Epithelial cell of proximal tubule (primary cell): ENCODE data around the gene CHTOP. TPM values are rescaled to one million over a fixed set of nuclear protein-coding genes. Genes with fewer than 3 reads are reported as not detected.

Experiments
- DNase-seq: peaks from one replicate; pipeline ENCODE4 v3.0.0-alpha.2; 2011; ENCODE audit warnings: low read depth
- H3K4me3 ChIP-seq: 2 replicates; pipeline ENCODE4 v1.5.1; 2011; ENCODE audit warnings: low read depth, mild to moderate bottlenecking, low read length
- total RNA-seq: library from RNA; depleted of rRNA; stranded (reverse); fragments of >200 nt; gene quantifications from 2 replicates; pipeline ENCODE4 v1.2.3, GENCODE V29; 2015
- TF ChIP-seq, protein P1 (sequence below): conservative IDR thresholded peaks from 2 replicates; pipeline ENCODE4 v1.5.1; 2012; ENCODE audit warnings: low read depth, mild to moderate bottlenecking, low read length

The CHTOP gene
- total RNA-seq, 1 donor from 2014 or later, result 64.7 TPM

DNA sequence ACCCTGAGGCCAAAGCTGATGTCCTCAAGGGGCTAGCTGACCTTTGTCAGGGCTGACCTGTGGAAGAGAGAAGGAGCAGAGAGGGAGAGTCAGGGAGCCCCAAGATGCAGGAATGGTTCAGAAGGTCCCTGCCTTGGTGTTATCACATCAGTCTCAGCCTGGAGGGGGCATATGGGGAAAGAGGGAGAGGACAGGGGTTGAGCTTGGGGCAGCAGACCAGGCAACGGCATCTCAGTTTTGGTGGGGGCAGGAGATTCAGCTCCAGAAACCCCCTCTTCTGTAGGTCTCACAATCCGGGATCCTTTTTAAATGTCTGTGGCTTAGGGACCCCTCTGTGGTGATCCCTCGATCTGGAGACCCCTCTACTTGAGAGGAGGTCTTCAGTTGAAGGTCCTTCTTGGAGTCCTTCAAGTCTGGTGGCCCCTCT lies 7.4 kb upstream of the CHTOP start:
- no peak for DNase-seq
- TF ChIP-seq, protein P1, sequence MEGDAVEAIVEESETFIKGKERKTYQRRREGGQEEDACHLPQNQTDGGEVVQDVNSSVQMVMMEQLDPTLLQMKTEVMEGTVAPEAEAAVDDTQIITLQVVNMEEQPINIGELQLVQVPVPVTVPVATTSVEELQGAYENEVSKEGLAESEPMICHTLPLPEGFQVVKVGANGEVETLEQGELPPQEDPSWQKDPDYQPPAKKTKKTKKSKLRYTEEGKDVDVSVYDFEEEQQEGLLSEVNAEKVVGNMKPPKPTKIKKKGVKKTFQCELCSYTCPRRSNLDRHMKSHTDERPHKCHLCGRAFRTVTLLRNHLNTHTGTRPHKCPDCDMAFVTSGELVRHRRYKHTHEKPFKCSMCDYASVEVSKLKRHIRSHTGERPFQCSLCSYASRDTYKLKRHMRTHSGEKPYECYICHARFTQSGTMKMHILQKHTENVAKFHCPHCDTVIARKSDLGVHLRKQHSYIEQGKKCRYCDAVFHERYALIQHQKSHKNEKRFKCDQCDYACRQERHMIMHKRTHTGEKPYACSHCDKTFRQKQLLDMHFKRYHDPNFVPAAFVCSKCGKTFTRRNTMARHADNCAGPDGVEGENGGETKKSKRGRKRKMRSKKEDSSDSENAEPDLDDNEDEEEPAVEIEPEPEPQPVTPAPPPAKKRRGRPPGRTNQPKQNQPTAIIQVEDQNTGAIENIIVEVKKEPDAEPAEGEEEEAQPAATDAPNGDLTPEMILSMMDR, result no peak
- H3K4me3 ChIP-seq, result peak overlapping the region; percentile 87

- peak within 1 kb of the TSS; percentile 87 for H3K4me3 ChIP-seq
- DNase-seq, result peak; percentile 83
- TF ChIP-seq, protein P1, result peak; percentile 84
These were observed 6.8 kb upstream of the CHTOP start, which contains the start of gene S100A13 for GRCh38 chr1:153626904-153627714. Gene S100A13, minus strand, starts transcription at chr1:153627505. Its CDS starts 1,033 bp downstream, at chr1:153626472.

DNA sequence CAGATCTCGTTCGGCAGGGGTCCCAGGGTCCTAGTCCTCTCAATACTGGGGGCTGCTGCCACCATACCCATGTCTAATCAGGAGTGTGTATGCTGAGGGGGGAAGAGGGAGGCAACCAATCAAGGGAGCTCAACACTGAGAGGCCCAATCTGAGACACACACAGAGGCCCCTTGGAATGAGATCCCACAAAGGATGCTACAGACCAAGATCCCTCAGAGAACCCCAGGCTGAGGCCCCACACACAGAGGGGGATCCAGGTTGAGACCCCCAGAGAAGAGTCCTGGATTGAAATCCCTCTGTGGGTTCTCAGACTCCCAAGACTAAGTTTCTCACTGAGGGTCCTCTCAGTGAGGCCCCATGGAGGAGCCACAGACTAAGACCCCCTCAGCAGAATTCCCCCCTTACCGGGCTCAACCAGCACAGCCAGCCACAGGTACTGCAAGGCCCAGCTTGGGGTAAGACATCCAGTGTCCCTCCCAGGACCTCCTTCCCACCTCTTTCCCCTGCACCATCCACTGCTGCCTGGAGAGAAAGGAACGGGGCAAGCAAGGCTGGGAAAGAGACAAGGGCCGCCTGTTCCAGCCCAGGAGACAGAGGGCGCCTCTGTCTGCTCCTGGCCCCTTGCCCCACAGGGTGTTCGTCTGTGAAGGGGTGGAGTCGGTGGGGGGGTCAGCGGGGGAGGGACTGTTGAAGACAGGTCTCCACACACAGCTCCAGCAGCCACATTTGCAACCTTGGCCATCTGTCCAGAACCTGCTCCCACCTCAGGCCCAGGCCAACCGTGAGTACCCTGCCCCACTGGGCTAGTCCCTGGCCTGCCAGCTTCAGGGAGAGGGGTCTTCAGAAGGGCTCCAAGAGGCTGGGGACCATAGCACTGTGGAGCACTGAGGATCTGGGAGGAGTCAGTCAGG lies 5.9 kb upstream of the CHTOP start, which contains the start of gene S100A1:
TSS of gene S100A1 (plus strand) at position 720 of the 912 bp plus-strand sequence. CDS start 2,088 bp downstream, outside the sequence.
- DNase-seq, result no peak
- H3K4me3 ChIP-seq, result peak within 1 kb of the TSS; percentile 87
- TF ChIP-seq, protein P1, result no peak

DNA sequence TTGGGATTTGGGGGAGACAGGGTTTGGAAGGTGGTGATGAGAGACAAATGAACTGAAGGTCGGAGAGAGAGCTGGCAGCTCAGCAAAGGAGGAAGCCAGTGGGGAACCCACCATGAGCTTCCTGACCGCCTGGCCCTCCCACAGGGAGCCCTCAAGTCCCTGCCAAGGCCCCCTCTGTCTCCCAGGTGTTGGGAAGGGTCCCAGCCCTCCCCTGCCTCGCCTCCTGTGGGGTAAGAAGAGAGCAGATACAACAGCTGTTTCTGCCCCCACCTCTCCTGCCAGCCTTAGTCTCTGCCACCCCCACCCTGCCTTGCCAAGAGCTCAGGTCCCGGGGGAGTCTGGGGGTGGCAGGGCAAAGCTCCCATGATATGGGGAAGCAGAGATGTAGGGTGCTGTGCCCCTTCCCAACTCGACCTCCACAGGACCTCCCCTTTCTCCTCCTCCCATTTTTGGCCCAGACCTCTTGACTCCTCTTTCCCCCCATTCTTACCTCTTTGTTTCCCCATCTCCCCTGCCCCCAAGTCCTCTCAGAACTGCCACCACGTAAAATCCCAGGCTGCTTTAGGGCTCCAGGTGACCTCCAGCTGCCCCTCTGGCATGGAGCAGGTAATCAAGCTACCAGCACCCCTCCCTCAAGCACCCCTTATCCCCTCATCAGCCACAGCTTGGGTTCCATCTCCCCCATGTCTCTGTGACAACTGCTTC lies 5.1 kb upstream of the CHTOP start:
- TF ChIP-seq, protein P1, result no peak
- DNase-seq, result no peak
- H3K4me3 ChIP-seq, result peak overlapping the region; percentile 87

- peak overlapping the region; percentile 87 for H3K4me3 ChIP-seq
- no peak for DNase-seq
- TF ChIP-seq, protein P1, result no peak
These were observed 4.6 kb upstream of the CHTOP start for GRCh38 chr1:153629343-153629665.

DNA sequence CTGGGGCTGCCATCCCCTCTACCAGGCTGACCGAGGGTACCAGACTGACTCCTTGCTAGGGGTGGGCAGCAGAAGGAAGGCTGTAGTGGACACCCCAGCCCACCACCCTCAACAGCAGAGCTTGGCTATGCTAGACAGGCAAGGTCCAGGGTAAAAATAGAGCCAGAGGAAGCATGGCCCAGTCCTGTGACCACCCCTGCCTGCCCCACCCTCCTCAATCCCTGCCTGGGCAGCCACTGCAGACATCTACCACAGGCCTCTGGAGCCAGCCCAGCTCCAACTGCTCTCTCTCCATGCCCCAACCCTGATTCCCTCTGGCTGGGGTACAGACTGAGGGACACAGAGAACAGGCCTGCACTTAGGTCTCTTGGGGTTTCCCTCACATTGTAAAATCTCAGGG lies 3.9 kb upstream of the CHTOP start:
- TF ChIP-seq, protein P1, result no peak
- peak overlapping the region; percentile 87 for H3K4me3 ChIP-seq
- DNase-seq, result no peak
